Large intestine (tissue), 3 donors: ENCODE measurements around the gene SLC52A3. TPM values are rescaled to one million over a fixed set of nuclear protein-coding genes. Genes with fewer than 3 reads are reported as not detected.
A peak's percentile ranks its signal among the peaks of the same experiment; 100 is the strongest.

Source experiments
- DNase-seq, 2 donors: peaks; one replicate each; pipeline versions ENCODE4 v3.0.0 to v3.0.0-alpha.2; 2013
- H3K27ac ChIP-seq: one replicate; pipeline ENCODE4 v1.5.1; 2013; ENCODE audit warnings: low read length
- H3K27me3 ChIP-seq: 2 replicates; pipeline ENCODE4 v1.6.1; 2013; ENCODE audit warnings: low read length; ENCODE audit not compliant: control insufficient read depth, insufficient read depth
- H3K36me3 ChIP-seq: 2 replicates; pipeline ENCODE4 v1.6.1; 2013; ENCODE audit warnings: low read length; ENCODE audit not compliant: control insufficient read depth, insufficient read depth
- H3K4me1 ChIP-seq: one replicate; pipeline ENCODE4 v1.6.1; 2013; ENCODE audit warnings: low read length; ENCODE audit not compliant: control insufficient read depth, insufficient read depth
- H3K4me3 ChIP-seq: one replicate; pipeline ENCODE4 v1.5.1; 2013; ENCODE audit warnings: low read length
- H3K9me3 ChIP-seq: one replicate; pipeline ENCODE4 v1.6.1; 2013; ENCODE audit warnings: mild to moderate bottlenecking, low read depth, low read length, moderate library complexity; ENCODE audit not compliant: control insufficient read depth
- WGBS: methylation state at CpG from one replicate; pipeline ENCODE4 v1.1.5; 2013; ENCODE audit warnings: low lambda C conversion rate; ENCODE audit not compliant: insufficient coverage; 5-methylcytosine and 5-hydroxymethylcytosine counted together
- polyA plus RNA-seq: library from polyadenylated mRNA; unstranded; fragments of 120-200 nt; gene quantifications from one replicate; pipeline ENCODE4 v1.2.1, GENCODE V29; 2013

SLC52A3 gene
- polyA plus RNA-seq, 1 donor, result 11.3 TPM

DNA sequence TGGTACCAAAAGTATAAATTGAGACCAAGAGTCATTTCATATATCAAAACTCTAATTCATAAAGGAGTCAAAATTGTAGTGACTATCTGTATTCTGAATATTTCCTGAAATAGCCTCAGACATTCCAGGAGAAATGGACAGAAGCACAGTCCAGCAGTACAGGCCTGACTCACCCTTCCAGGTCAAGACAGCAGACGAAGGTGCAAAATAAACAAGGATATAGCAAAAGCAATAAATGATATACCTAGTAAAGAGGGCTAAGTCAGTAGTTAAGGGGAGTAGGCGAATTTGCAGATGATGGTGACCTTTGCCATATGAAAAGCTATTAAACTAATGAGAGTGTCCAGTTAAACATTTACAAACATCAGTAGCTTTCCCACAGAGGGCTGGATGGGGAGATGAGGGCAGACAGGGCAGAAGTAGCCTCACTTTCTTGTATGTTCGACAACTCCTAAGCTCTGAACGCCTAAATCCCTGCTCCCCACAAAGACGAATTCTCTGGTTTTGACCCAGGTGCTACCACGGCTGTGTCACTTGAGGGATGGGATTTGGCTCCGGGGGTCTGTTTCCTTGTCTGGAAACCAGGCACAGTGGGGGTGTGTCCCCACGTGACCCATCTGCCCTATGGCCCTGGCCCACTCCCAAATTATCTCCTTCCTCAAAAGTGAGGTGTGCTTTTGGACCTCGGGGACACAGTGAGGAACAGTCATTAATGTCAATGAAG, 3.6 kb upstream of the SLC52A3 start:
- Histone ChIP-seq H3K4me1 (peaks cover 56% of the 10 kb centered on the region), H3K4me3 (no peak overlapping the region), H3K27me3 (no peaks in the 10 kb centered on the region), H3K27ac (peak overlapping the region; percentile 89), H3K36me3 (no peaks in the 10 kb centered on the region), H3K9me3 (no peaks in the 10 kb centered on the region)
- no CpG with 5 or more reads among the region's 9 CpGs for WGBS
- peak; percentile 46 to 82 for DNase-seq

DNA sequence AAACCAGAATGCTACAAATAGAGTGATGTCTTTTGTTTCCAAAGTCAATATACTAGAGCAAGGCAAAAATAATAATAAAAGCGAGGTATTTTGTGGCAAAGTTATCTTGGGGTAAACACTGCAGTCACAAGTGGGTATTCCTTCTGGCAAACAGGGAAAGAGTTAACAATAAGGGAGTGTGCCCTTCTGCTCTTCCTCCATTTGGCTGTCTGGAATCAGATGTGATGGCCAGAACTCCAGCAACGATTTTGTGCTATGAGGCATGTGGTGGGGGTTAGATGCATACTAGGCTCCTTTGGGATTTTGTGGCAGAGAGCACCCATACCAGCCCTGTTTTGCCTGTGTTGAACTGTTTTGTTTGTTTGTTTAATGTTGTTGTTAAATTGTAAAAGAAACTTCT, 2.4 kb upstream of the SLC52A3 start:
- Histone ChIP-seq H3K27ac (no peak overlapping the region), H3K9me3 (no peaks in the 10 kb centered on the region), H3K27me3 (no peaks in the 10 kb centered on the region), H3K4me1 (peaks cover 51% of the 10 kb centered on the region), H3K4me3 (no peak overlapping the region), H3K36me3 (no peaks in the 10 kb centered on the region)
- DNase-seq, result no peak
- WGBS, result 80% methylated on average over 1 of the region's 2 CpGs

- Histone ChIP-seq H3K4me1 (peaks cover 24% of the 10 kb centered on the region), H3K27me3 (no peaks in the 10 kb centered on the region), H3K9me3 (no peaks in the 10 kb centered on the region), H3K27ac (no peak overlapping the region), H3K4me3 (no peak overlapping the region), H3K36me3 (peaks cover 28% of the 10 kb centered on the region)
- no CpG with 5 or more reads among the region's 1 CpG for WGBS
- no peak for DNase-seq
Observed at GRCh38 chr20:766906-767305, 1.4 kb downstream of the SLC52A3 start.

- no peak overlapping the region for H3K4me3 ChIP-seq
- H3K9me3 ChIP-seq, result peaks cover 6% of the 10 kb centered on the region
- no CpG with 5 or more reads among the region's 3 CpGs for WGBS
- peaks cover 22% of the 10 kb centered on the region for H3K4me1 ChIP-seq
- H3K27me3 ChIP-seq, result peaks cover 3% of the 10 kb centered on the region
- H3K27ac ChIP-seq, result no peak overlapping the region
- peaks cover 35% of the 10 kb centered on the region for H3K36me3 ChIP-seq
- no peak for DNase-seq
Observed at GRCh38 chr20:764255-764654, 4.0 kb downstream of the SLC52A3 start.

DNA sequence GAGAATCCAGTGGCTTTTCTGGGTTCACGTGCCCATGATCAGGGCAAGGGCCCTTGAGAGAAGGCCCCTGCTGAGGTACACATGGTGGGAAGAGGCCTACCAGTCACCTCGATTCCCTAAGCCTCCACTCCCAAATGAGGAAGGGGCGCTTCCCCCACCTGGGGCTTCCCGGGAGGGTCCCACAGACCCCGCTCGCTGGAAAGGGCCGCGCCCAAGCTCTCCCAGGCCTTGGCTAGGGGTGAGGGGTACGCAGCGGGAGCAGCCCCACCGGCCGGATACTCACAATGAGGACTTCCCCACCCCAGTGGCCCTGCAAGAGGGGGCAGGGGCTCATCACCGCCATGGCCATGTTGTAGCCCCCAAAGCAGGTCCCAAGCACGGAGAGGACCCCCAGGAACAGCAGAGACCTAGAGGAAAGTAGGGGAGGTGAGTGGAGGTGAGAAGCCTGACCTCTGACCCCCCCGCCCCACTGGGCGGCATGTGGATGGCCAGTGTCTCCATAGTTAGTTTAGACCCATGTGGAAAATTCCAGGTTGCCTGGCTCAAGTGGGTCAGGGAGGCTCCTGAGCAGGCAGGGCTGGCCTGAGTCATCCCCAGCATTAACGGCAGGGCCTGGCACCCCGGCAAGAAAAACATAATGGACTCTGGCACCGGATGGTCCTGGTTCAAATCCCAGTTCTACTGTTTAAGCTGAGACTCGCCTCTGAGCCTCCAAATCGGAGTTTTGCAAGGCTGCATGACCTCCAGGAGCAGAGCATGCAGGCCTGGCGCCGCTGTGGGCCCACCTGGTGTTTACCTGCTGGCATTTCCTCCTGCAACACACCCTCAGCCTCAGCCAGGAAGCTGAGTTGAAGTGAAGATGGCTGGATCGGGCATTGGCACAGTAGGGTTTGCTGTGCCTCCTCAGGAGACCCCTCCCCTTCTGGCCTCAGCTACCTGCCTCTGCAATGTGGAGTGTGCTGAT, 6.6 kb downstream of the SLC52A3 start:
- no peak for DNase-seq
- Histone ChIP-seq H3K27me3 (peaks cover 3% of the 10 kb centered on the region), H3K27ac (no peak overlapping the region), H3K36me3 (peaks cover 35% of the 10 kb centered on the region), H3K9me3 (peaks cover 6% of the 10 kb centered on the region), H3K4me1 (peaks cover 16% of the 10 kb centered on the region), H3K4me3 (no peak overlapping the region)
- WGBS, result no CpG with 5 or more reads among the region's 24 CpGs

GRCh38 chr20:760751-761417, 7.4 kb downstream of the SLC52A3 start:
- peak; percentile 44 to 69 for DNase-seq
- WGBS, result no CpG with 5 or more reads among the region's 44 CpGs
- peaks cover 35% of the 10 kb centered on the region for H3K36me3 ChIP-seq

GRCh38 chr20:757506-757905, 10.8 kb downstream of the SLC52A3 start:
- DNase-seq, result no peak
- WGBS, result no CpG with 5 or more reads among the region's 3 CpGs
- Histone ChIP-seq H3K4me1 (peaks cover 9% of the 10 kb centered on the region), H3K27ac (no peak overlapping the region), H3K36me3 (peaks cover 13% of the 10 kb centered on the region), H3K27me3 (peaks cover 3% of the 10 kb centered on the region), H3K9me3 (peaks cover 6% of the 10 kb centered on the region), H3K4me3 (no peak overlapping the region)

More at GRCh38 chr20:760751-761417, 7.4 kb downstream of the SLC52A3 start:
- peaks cover 16% of the 10 kb centered on the region for H3K4me1 ChIP-seq
- peaks cover 6% of the 10 kb centered on the region for H3K9me3 ChIP-seq
- H3K4me3 ChIP-seq, result no peak overlapping the region
- peaks cover 3% of the 10 kb centered on the region for H3K27me3 ChIP-seq
- no peak overlapping the region for H3K27ac ChIP-seq

- peaks cover 4% of the 10 kb centered on the region for H3K36me3 ChIP-seq
- peaks cover 3% of the 10 kb centered on the region for H3K27me3 ChIP-seq
- DNase-seq, result no peak
- no peak overlapping the region for H3K4me3 ChIP-seq
- no CpG with 5 or more reads among the region's 6 CpGs for WGBS
- H3K27ac ChIP-seq, result no peak overlapping the region
- H3K9me3 ChIP-seq, result peaks cover 6% of the 10 kb centered on the region
- H3K4me1 ChIP-seq, result peaks cover 8% of the 10 kb centered on the region
Observed at GRCh38 chr20:755941-756340, 12.4 kb downstream of the SLC52A3 start.

GRCh38 chr20:754904-755303, 13.4 kb downstream of the SLC52A3 start:
- H3K27me3 ChIP-seq, result no peaks in the 10 kb centered on the region
- H3K4me1 ChIP-seq, result peaks cover 3% of the 10 kb centered on the region
- no peak for DNase-seq
- no peak overlapping the region for H3K27ac ChIP-seq
- H3K4me3 ChIP-seq, result no peak overlapping the region
- WGBS, result no CpG with 5 or more reads among the region's 3 CpGs
- no peaks in the 10 kb centered on the region for H3K36me3 ChIP-seq
- peaks cover 5% of the 10 kb centered on the region for H3K9me3 ChIP-seq
